GDM1 (cell line): ENCODE data around the gene ELK1.
"Not testable (repeated sequence)": the region's sequence is repeated elsewhere in the genome, so short reads cannot be mapped to it uniquely, and the experiment has no call there.

ENCODE experiments used
- DNase-seq: peaks from one replicate; lab custom pipeline; 2025; lab: John Stamatoyannopoulos, UW

The ELK1 gene, protein sequence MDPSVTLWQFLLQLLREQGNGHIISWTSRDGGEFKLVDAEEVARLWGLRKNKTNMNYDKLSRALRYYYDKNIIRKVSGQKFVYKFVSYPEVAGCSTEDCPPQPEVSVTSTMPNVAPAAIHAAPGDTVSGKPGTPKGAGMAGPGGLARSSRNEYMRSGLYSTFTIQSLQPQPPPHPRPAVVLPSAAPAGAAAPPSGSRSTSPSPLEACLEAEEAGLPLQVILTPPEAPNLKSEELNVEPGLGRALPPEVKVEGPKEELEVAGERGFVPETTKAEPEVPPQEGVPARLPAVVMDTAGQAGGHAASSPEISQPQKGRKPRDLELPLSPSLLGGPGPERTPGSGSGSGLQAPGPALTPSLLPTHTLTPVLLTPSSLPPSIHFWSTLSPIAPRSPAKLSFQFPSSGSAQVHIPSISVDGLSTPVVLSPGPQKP

DNA sequence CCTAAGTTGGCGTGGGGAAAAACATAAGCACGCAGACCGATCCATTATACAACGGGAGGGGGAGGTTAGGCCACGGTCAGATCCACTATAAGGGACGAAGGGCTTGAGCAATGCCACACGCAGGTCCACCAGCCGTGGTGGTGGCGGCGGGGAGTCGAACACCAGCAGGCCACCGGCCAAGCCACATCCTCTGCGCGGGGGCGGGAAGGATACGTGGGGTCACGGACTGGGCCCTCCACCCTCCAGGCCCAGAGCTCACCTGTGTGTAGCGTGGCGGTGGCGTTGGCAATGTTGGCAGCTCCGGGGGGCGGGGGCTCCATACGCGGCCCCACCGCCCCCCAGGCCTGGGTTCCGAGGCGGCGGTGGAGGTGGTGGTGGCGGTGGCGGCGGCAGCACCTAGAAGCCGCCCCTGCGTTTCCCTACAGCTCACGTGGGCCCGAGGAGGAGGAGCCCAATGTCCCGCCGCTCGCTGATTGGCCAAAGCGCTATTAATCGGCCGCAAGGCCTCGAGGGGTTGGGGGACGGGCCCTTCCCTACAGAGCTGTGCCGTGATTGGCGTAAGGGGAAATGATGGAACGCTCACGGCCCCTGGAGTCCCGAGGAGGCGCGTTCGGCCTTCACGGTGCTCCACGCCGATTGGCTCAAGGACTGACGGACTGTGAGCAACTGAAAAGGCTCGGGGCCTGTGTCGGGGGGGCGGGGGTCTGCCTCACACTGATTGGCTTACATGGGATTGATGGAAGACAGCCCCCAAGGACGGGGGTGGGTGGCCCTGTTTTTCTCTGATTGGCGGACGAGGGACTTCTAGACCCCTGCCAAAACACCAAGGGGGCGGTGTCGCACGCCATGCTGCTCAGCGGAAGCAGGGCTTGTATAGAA lies at the start of gene ELK1:
Gene ELK1 (minus strand): TSS at position 400 of the 879 bp plus-strand sequence. CDS start 9,122 bp downstream, outside the sequence.
- peak; percentile 96 for DNase-seq

DNA sequence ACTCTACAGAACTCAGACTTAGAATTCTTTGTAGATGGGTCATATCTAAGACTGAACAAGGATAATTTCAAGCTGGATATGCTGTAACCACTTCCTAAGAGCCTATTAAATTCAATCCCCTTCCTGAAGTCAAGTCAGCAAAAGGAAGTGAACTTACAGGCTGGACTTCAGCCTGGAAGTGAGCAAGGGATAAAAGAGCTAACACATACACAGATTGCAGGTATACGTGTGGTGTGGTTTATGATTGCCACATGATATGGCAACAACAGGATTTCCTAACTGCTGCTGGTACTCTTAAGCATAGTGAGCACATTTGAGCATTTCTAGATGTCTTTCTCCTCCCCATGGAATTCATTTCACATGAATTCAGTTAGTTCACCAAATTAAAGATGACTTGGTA lies 46.8 kb upstream of the ELK1 start:
- DNase-seq: no peak

DNA sequence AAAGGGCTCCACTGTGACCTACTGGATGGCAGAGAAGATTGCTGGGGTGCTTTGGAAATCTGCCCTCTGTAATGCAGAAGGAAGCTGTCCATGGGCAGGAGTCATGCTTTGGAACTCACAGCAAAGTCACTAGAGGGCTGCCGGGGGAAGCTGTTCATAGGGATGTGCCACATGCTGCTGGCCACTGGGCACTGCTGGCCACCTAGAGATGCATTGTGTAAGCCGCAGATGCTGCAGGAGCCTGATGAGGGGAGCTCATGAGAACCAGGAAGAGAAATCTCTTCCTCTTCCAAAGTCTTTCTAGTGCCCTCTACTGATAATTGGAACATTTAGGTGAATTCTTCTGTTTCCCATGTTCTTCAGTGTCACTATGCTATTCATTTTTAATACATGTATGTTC lies 39.8 kb upstream of the ELK1 start:
- DNase-seq: no peak

DNA sequence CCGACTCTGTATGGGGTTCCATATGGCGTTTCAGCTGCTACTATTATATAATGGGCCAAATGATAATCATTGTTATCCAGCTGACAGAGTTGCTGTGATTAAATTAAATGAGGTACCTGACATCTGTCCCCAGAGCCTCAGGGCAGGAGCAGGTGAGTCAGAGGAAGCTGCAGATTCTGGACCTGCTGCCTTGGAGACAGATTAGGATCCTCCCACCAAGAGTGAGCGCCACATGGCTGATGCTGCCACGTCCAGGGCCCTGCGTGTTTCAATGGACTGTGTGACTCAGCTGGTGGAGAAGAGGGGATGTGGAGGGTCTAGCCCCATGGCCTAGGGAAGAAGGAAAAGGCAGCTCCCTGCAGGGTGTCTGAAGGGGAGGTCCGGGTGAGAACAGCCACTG lies 36.9 kb upstream of the ELK1 start:
- DNase-seq: no peak

DNA sequence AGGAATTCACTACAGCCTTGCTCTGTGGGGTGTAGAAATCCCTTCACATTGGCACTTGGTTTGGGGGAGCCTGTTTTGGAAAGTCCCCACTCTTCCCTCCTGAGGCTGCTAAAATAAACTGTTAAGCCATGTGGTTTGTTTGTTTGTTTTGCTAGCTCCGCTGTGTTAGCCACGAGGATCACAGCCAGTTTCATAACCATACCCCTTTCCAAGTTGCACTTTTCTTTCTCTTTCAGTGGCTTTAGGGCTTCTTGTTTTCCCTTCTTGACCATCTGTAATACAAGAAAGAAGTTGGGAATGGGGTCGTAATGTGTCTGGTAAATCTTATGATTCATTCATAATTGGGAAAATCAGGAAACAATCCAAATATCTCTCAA lies 33.5 kb upstream of the ELK1 start:
- no peak for DNase-seq

DNA sequence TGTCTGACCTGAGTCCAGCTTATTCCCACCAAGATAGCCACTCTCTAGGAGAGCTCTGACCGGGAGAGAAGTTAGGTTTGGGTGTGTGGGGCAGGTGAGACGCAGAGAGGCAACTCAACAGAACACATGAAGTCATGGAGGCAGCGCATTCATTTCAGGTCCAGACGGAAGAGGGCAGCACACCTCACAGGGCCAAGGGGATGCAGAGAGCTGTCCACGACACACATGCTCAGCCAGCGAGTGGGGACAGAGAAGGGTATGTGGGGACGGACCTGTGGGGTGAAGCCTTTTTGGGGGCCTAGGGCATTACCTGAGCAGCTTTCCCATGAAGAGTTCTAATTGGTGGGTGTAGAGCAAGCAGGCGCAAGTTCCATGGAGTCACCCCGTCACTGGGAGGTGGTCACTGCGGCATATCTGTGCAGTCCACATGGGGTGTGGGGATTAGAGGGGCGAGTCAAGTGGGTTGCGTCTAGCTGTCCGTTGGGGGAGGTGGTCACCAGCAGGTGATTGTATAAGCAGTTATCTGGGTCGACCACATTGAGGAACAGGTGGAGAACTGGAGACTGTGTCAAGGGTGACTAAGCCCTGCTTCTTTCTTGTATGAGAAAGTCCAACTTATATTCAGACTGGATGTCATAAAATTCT lies 32.9 kb upstream of the ELK1 start:
- no peak for DNase-seq

DNA sequence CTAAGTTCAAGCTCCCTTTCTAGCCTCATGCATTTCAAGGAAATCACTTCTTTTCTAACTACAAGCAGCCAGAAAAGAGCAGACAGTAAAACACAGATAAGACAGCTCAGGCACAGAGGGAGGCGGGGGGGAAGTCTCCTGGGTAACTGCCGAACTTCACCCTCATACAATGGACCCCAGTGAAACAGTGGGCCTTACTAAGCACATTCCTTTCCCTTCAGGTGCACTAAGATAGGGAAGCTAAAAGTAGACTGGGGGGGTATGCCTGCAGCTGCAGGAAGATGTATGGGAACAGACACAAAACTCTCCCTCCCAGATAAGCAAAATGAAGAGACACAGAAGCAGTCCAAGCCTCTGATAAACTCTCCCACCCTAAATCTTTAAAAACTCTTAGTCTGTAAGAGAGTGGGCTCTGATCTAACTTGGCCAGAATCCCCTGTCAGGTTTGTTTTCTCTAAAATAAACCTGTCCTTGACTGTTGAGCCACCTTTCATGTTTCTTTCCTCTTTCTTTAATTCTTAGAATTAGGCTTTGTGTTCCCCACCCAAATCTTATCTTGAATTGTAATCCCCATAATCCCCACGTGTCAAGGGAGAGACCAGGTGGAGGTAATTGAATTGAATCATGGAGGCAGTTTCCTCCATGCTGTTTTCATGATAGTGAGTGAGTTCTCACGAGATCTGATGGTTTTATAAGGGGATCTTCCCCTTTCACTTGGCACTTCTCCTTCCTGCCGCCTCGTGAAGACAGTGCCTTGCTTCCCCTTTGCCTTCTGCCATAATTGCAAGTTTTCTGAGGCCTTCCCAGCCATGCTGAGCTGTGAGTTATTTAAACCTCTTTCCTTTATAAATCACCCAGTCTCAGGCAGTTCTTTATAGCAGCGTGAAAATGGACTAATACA lies 25.8 kb upstream of the ELK1 start:
- DNase-seq: peak; percentile 7

DNA sequence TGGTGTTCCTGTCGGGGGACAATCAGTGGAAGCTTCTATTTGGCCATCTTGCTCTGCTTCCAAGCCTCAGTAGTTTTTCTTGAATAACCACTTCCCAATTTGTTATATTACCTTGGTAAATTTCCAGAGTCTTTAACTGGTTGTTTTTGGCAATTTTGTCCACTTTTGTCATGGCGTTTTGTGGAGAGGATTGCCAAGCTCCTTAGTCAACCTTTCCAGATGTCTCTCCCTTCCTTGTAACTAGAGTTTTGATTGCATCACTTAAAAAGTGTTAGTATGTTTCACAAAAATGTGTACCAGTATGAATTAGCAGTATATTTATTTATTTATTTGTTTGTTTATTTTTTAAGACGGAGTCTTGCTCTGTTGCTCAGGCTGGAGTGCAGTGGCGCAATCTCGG lies 24.4 kb upstream of the ELK1 start:
- DNase-seq: no peak

DNA sequence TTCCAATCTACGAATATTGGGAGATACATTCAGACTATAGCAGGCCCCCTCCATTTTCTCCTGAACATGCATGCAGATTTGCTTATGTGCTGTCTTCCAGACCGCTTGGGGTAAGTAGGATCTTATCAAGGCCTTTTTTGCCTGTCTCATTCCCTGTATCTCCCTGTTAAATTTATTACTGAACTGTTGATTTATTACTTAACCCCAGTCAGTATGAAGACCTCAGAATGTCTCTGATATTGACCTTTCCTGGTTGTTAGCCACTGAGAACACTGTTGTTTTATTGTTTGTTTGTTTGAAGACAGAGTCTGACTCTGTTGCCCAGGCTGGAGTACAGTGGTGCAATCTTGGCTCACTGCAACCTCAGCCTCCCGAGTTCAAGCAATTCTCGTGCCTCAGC lies 15.4 kb upstream of the ELK1 start:
- DNase-seq: not testable (repeated sequence)

DNA sequence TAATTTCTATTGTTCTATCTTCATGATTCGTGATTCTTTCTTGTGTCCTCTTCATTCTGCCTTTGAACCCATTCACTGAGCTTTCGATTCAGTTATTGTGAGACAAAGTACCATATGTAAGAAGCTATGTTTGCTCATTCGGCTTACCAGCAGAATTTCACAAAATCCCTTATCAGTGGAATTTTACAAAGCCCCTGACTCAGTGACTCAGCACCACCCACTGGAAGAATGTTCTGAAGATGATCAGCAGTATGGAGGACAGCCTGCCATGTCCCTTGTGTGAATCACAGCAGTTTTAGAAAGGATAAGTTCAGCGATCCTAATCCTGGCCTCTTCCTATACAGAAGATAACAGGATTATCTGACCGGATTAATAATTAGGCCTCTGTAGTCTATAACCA lies 14.4 kb upstream of the ELK1 start:
- no peak for DNase-seq

DNA sequence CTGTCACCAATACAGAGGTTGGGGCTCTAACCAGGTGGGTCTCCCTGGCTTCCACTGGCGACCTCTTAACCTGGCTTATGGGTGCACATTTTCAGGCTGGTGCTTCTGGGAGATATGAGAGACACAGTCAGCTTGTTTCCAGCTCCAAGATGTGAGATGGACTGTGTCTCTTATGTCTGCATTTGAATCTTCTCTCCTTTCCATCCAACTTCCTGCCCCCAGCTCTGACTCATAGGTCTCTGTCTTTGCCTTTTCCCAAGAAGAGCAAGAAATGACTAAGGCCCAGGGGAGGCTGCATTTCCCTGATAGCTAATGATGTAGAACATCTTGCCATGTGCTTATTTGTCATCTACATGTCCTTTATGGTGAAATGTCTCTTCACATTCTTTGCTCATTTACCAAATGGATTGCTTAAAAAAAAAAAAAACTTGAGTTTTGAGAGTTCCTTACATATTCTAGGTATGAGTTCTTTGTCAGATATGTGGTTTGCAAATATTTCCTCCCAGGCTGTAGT lies 11.8 kb upstream of the ELK1 start:
- DNase-seq: no peak

DNA sequence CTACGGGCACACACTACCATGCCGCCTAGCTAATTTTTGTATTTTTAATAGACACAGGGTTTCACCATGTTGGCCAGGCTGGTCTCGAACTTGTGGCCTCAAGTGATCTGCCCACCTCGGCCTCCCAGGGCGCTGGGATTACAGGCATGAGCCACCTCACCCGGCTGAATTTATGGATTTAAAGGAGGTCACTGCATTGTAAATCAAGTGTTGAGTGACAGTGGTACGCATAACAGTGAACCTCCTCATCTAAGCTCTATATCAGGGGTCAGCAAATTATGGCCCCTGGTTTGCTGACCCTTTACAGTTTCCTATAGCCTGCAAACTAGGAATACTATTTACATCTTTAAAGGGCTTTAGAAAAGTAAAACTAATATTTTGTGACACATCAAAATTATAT lies 11.2 kb upstream of the ELK1 start:
- no peak for DNase-seq

DNA sequence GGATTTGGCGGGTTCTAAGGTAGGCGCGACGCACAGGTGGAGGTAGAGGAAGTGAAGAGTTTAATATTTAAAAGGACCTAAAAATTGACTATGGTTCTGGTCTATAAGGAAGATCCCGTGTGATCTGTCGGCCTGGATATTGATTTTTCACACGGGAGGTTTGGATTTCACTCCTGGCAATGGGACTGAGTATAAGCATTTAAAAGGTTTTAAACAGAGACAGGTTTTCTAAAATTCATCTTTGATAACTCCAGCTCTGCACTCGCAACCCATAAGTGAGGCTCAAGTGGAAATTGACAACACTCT lies 9.0 kb upstream of the ELK1 start:
- no peak for DNase-seq

DNA sequence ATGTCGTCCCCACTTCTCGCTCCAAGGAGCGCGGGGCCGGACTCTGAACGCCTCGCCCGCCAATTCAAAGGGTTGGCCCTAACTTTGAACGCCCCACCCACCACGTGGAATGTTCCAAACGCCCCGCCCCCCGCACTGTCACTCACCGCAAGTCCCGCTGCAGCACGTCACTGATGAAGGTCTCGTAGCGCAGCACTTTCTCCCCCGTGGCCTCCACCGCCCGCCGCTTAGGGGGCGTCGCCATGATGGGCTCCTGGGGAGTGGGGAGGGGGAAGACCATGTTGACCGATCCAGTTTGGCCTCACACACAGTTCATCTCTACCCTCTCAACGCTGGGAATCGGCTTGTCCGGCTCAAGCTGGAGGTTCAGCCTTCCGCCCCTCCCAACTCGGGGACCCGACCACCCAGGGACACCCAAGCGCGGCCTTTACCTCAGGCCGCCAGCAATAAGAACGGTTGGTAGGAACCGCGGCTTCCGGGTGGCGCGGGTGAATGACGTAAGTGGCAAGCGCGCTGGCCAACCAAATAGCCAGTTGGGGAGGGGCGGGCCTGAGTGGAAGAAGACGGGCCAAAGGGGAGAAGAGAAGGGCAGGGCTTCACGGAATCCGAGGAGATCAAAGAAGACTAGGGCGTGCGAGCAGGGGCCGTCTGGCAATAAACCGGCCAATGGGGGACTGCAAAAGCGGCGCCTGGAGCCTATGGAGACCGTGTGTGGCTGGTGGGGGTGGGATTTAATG lies 8.5 kb upstream of the ELK1 start, which contains the start of gene UXT:
Gene UXT (minus strand): TSS at position 497 of the 737 bp plus-strand sequence. CDS start 253 bp downstream, at position 244.
- DNase-seq: peak; percentile 85

DNA sequence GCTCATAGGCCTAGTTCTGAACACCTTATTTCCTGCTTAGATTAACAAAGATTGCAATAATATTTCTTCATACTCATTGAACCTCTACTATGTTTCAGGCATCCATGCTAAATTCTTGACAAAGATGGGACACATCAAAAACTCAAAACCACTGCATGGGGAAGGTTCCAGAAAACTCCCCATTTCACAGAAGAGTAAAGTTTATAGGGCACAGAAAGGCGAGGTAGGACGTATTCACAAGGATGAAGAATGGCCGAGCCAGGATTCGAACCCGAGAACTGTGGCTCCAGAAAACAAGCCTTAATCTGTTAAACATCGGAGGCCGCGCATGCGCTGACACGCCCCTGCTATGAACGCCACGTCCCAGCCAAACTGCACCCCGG lies 7.9 kb upstream of the ELK1 start:
- no peak for DNase-seq

DNA sequence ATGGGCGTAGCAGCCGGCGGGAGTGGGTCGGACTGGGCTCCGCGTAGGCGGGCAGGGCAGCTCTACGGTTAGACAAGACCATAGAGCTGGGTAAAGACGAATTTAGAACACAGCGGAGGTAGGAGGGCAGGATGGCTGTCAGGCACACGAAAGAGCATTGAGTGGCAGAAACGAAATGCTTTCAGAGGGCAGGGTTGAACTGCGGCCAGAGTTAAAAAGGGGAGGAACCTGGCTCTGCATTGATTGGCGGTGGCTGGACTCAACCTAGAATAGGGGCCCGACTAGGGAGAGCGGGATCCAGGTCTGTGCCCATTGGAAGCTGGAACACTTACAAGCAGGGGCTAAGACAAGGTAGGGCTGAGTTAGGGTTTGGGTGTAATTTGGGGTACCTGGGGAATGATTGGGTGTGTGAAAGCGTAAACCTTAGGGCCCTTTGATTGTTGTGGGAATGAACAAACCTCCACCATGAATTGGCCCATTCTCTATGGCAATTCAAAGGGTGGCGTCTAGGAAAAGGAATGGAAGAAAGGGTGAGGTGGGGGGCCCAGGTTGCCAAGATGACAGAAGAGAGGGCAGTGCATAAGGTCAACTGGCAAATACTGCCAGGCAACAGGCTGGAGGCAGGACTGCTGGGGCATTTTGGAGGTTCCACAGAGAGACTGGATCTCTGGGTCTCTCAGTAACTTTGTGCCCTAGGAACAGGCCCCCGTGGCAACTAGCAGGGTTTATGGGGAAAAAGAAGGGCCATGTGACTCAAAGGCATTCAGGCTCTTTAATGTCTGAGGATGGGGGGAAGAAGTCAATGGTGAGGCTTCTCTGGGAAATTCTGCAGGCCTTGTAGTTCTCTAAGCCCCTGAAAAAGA lies 911 bp upstream of the ELK1 start:
- DNase-seq: no peak

DNA sequence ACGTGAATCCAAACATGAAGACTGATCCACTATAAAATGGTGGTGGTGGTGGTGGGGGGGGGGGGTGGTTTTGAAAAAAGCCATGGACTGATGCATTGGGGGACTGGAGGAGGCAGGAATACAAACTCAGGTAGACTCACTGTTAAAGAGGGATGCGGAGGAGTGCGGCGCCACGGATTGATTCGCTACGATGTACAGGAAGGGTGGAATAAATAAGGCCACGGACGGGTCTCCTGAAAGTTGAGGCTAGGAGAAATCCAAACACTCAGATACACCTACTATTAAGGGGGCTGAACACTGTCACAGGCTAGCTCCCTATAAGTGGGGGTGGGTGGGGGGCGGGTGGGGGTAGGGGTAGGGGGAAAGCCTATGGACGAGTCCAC lies 591 bp downstream of the ELK1 start:
- DNase-seq: no peak

DNA sequence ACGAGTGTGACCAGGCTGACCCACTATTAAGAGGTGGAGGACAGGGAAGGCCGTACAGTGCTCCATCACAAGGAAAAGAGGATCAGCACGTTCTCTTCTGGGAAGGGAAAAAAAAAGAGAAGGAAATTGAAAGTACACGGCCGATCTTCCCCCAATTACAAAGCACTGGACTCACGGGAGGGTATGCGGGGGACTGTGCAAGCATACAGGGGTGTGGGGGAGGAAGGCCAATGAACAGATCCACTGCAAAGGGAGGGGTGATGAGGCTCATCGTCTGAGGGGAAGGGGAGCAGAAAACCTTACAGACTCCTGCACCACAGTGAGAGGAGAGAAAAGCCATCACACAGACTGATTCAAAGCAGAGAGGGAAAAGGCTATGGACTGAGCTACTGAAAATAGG lies 1.1 kb downstream of the ELK1 start:
- DNase-seq: no peak

DNA sequence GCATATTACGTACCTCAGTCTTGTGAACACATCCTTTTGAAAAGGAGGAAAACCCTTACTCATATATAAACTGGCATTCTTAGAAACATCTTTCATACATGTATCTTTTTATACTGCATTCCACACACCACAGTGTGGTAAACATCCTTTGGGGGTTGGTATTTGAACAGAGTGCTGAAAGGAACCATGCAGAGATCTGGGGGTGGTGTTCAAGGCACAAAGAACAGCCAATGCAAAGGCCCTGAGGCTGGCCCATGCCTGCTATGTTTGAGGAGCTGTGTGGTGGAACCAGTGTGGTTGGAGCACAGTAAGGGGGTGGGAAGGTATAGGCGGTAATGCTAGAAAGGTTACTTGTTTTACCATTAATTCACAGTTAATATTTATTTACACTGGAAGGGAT lies 2.0 kb downstream of the ELK1 start:
- no peak for DNase-seq

DNA sequence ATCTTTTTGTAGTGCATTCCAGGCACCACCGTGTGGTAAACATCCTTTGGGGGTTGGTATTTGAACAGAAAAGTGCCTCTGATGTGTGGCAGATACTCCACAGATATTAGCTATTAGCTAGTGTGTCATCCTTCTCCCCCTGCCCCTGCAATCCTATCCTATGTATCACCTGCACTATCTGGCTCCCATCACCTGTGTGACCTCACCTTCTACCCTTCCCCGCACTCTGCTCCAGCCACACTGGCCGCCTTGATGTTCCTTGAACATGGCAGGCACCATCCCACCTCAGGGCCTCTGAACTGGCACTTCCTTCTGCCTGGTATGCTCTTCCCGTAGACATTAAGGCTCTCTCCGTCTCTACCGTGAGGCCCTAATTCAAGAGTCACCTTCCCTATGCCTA lies 3.7 kb downstream of the ELK1 start:
- DNase-seq: no peak
